Naive thymus-derived CD4-positive, alpha-beta T cell (primary cell): ENCODE results near the gene BCL2. TPM values are rescaled to one million over a fixed set of nuclear protein-coding genes. Genes with fewer than 3 reads are reported as not detected.
A peak's percentile ranks its signal among the peaks of the same experiment; 100 is the strongest.

Experiments
- ATAC-seq: fragments of 150-1000 bp; cut with Tn5 transposase; 2 replicates; pipeline ENCODE4 v1.10.0; 2021; ENCODE audit warnings: mild to moderate bottlenecking, moderate library complexity
- CTCF ChIA-PET: fragments of 350-600 bp; sonication (Branson Sonifier 250); formaldehyde crosslinking; loops from one replicate; lab custom pipeline; 2021; ENCODE audit warnings: antibody characterized with exemption; lab: Charles Lee
- POLR2A ChIA-PET: fragments of 350-600 bp; sonication (Branson Sonifier 250); formaldehyde crosslinking; loops from one replicate; lab custom pipeline; 2021; ENCODE audit warnings: antibody characterized with exemption, inconsistent platforms; lab: Charles Lee
- DNase-seq, 9 donors: peaks; one replicate each; pipeline versions ENCODE4 v3.0.0 to v3.0.0-alpha.2; 2020 to 2022; ENCODE audit warnings: mixed read lengths in 1 of 9
- H3K27ac ChIP-seq: one replicate; pipeline ENCODE4 v1.7.0; 2013; ENCODE audit warnings: mild to moderate bottlenecking, low read depth, low read length, moderate library complexity
- H3K27me3 ChIP-seq, 2 donors: one replicate each; pipeline ENCODE4 v1.7.0; 2013; ENCODE audit warnings: low read length in 2 of 2, mild to moderate bottlenecking in 2 of 2, moderate library complexity in 2 of 2; ENCODE audit not compliant: control insufficient read depth in 2 of 2, insufficient read depth in 2 of 2
- H3K36me3 ChIP-seq, 3 experiments: 1 replicate in 2 of 3; 2 replicates in 1 of 3; pipeline ENCODE4 v1.7.0; 2013; ENCODE audit warnings: low read length in 3 of 3, mild to moderate bottlenecking in 3 of 3, moderate library complexity in 1 of 3; ENCODE audit not compliant: insufficient read depth in 3 of 3, control insufficient read depth in 2 of 3
- H3K4me1 ChIP-seq, 2 donors: one replicate each; pipeline ENCODE4 v1.7.0; 2013; ENCODE audit warnings: low read length in 2 of 2, mild to moderate bottlenecking in 2 of 2, moderate library complexity in 1 of 2; ENCODE audit not compliant: control insufficient read depth in 2 of 2, insufficient read depth in 2 of 2
- H3K4me3 ChIP-seq: 2 replicates; pipeline ENCODE4 v1.7.0; 2013; ENCODE audit warnings: mild to moderate bottlenecking, low read length
- H3K9me3 ChIP-seq, 3 experiments: 1 replicate in 2 of 3; 2 replicates in 1 of 3; pipeline ENCODE4 v1.7.0; 2013; ENCODE audit warnings: low read length in 3 of 3; ENCODE audit not compliant: control insufficient read depth in 2 of 3
- H3K27ac Mint-ChIP-seq, 9 donors: one replicate each; pipeline ENCODE4 v1.8.0; 2020 to 2022; ENCODE audit warnings: mixed read lengths in 9 of 9, mild to moderate bottlenecking in 8 of 9, moderate library complexity in 5 of 9, inconsistent platforms in 2 of 9
- H3K27me3 Mint-ChIP-seq, 5 donors: one replicate each; pipeline ENCODE4 v1.8.0; 2021 to 2022; ENCODE audit warnings: mixed read lengths in 5 of 5, mild to moderate bottlenecking in 1 of 5
- H3K36me3 Mint-ChIP-seq, 5 donors: one replicate each; pipeline ENCODE4 v1.8.0; 2020 to 2022; ENCODE audit warnings: mixed read lengths in 5 of 5, mild to moderate bottlenecking in 3 of 5, inconsistent platforms in 1 of 5
- H3K4me1 Mint-ChIP-seq, 7 donors: one replicate each; pipeline ENCODE4 v1.8.0; 2020 to 2022; ENCODE audit warnings: mixed read lengths in 7 of 7, mild to moderate bottlenecking in 3 of 7, inconsistent platforms in 1 of 7
- H3K4me3 Mint-ChIP-seq, 10 donors: one replicate each; pipeline ENCODE4 v1.8.0; 2020 to 2022; ENCODE audit warnings: mild to moderate bottlenecking in 10 of 10, mixed read lengths in 10 of 10, moderate library complexity in 6 of 10, inconsistent platforms in 2 of 10
- H3K9me3 Mint-ChIP-seq, 11 donors: one replicate each; pipeline ENCODE4 v1.8.0; 2020 to 2022; ENCODE audit warnings: mixed read lengths in 11 of 11, mild to moderate bottlenecking in 4 of 11, inconsistent platforms in 1 of 11, moderate library complexity in 1 of 11
- intact Hi-C, 2 donors: fragments of 100-400 bp; cut with micrococcal nuclease; formaldehyde crosslinking; loops; one replicate each; pipeline ENCODE4 v1.15.1; 2023
- polyA plus RNA-seq, 2 donors: library from polyadenylated mRNA; unstranded; fragments of 300-500 nt; fragmentation: Illumina TruSeq; gene quantifications; one replicate each; pipeline ENCODE4 v1.2.3, GENCODE V29; 2021
- total RNA-seq, 6 experiments: library from RNA in 5 of 6; stranded (reverse) in 5 of 6; gene quantifications; 1 replicate in 5 of 6; 2 replicates in 1 of 6; pipeline ENCODE4 v1.2.3 and lab custom pipeline; 2021 to 2026

The BCL2 gene
- total and polyA plus RNA-seq, 7 experiments from 2014 or later: 32.7 to 154 (median 40.1) TPM

GRCh38 chr18:63161761-63162195 lies 157.8 kb downstream of the BCL2 start:
- peak overlapping the region; percentile 74 to 99 (median 86) for H3K4me3 Mint-ChIP-seq
- POLR2A ChIA-PET: interaction anchor here (0.6 to 5.2 kb wide), 25 partner anchors 10 to 261 kb away, joined by 3 to 39 read pairs (median 5); partner anchors contain the start of genes BCL2 and VPS4B
- H3K36me3 Mint-ChIP-seq: peaks cover 3 to 43% (median 5%) of the 10 kb centered on the region in 5 donors

GRCh38 chr18:63161032-63161760 lies 158.4 kb downstream of the BCL2 start:
- peak overlapping the region; percentile 74 to 99 (median 86) for H3K4me3 Mint-ChIP-seq
- peak overlapping the region; percentile 93 to 99 (median 95) for H3K27ac Mint-ChIP-seq
- H3K36me3 Mint-ChIP-seq: peaks cover 3 to 46% (median 5%) of the 10 kb centered on the region in 5 donors

More at GRCh38 chr18:63161761-63162195, 157.8 kb downstream of the BCL2 start:
- peaks cover 70 to 98% (median 94%) of the 10 kb centered on the region in 7 donors for H3K4me1 Mint-ChIP-seq
- CTCF ChIA-PET: interaction anchor here (0.8 to 2.7 kb wide), 8 partner anchors 10 to 162 kb away, joined by 3 to 7 read pairs (median 3); no protein-coding TSS in a partner anchor
- peaks cover 0 to 8% (median 0%) of the 10 kb centered on the region in 11 donors for H3K9me3 Mint-ChIP-seq
- ATAC-seq: peak; percentile 90
- intact Hi-C loops: loop anchor here (1.0 to 10.0 kb wide), 15 partner anchors 9 to 637 kb away; partner anchors contain the start of genes VPS4B (in 2 of the 2), BCL2 (in 1 of the 2), KDSR (in 1 of the 2) and ZCCHC2 (in 1 of the 2)
- peak overlapping the region; percentile 40 for H3K4me3 ChIP-seq
- H3K27me3 ChIP-seq: no peaks in the 10 kb centered on the region
- peaks cover 63 to 69% of the 10 kb centered on the region in 2 donors for H3K4me1 ChIP-seq
- no peaks in the 10 kb centered on the region for H3K27me3 Mint-ChIP-seq
- H3K9me3 ChIP-seq: no peaks in the 10 kb centered on the region
- DNase-seq: peak; percentile 39 to 94 (median 75)
- H3K36me3 ChIP-seq: no peaks in the 10 kb centered on the region
- H3K27ac Mint-ChIP-seq: peak overlapping the region; percentile 93 to 99 (median 95)
- H3K27ac ChIP-seq: peak overlapping the region; percentile 90

GRCh38 chr18:63160172-63160995 lies 159.2 kb downstream of the BCL2 start:
- POLR2A ChIA-PET: interaction anchor here (0.6 to 7.1 kb wide), 17 partner anchors 12 to 203 kb away, joined by 3 to 75 read pairs (median 7); partner anchors contain the start of gene BCL2
- Mint-ChIP-seq H3K4me3 (peak overlapping the region; percentile 74 to 99 (median 88)), H3K9me3 (peaks cover 0 to 8% (median 0%) of the 10 kb centered on the region in 11 donors), H3K27ac (peak overlapping the region; percentile 93 to 99 (median 95)), H3K36me3 (peaks cover 2 to 41% (median 5%) of the 10 kb centered on the region in 5 donors), H3K27me3 (no peaks in the 10 kb centered on the region), H3K4me1 (peaks cover 76 to 98% (median 96%) of the 10 kb centered on the region in 7 donors)
- Histone ChIP-seq H3K27me3 (no peaks in the 10 kb centered on the region), H3K4me3 (peak overlapping the region; percentile 40), H3K36me3 (no peaks in the 10 kb centered on the region), H3K4me1 (peaks cover 76 to 80% of the 10 kb centered on the region in 2 donors), H3K27ac (peak overlapping the region; percentile 90), H3K9me3 (no peaks in the 10 kb centered on the region)
- intact Hi-C loops: loop anchor here (2.0 to 10.0 kb wide), 5 partner anchors 36 to 636 kb away; partner anchors contain the start of genes KDSR (in 1 of the 2) and ZCCHC2 (in 1 of the 2)
- CTCF ChIA-PET: interaction anchor here (0.6 kb wide), 1 partner anchor 47 kb away, joined by 3 read pairs; no protein-coding TSS in a partner anchor
- ATAC-seq (no peak), DNase-seq (no peak)

More at GRCh38 chr18:63161032-63161760, 158.4 kb downstream of the BCL2 start:
- DNase-seq: peak in 8 of 9 donors; percentile 31 to 78 (median 41)
- Mint-ChIP-seq H3K27me3 (no peaks in the 10 kb centered on the region), H3K4me1 (peaks cover 75 to 98% (median 96%) of the 10 kb centered on the region in 7 donors), H3K9me3 (peaks cover 0 to 8% (median 0%) of the 10 kb centered on the region in 11 donors)
- ChIA-PET CTCF (interaction anchor here (0.6 to 2.7 kb wide), 8 partner anchors 11 to 156 kb away, joined by 3 to 7 read pairs (median 3); no protein-coding TSS in a partner anchor), POLR2A (interaction anchor here (0.6 to 5.2 kb wide), 27 partner anchors 11 to 261 kb away, joined by 3 to 39 read pairs (median 5); partner anchors contain the start of genes BCL2 and VPS4B)
- H3K9me3 ChIP-seq: no peaks in the 10 kb centered on the region
- peak; percentile 56 for ATAC-seq
- peaks cover 68 to 72% of the 10 kb centered on the region in 2 donors for H3K4me1 ChIP-seq
- no peaks in the 10 kb centered on the region for H3K36me3 ChIP-seq
- intact Hi-C loops: loop anchor here (1.0 to 10.0 kb wide), 11 partner anchors 36 to 636 kb away; partner anchors contain the start of genes VPS4B (in 2 of the 2), BCL2 (in 1 of the 2), KDSR (in 1 of the 2) and ZCCHC2 (in 1 of the 2)
- H3K27ac ChIP-seq: peak overlapping the region; percentile 90
- H3K27me3 ChIP-seq: no peaks in the 10 kb centered on the region
- peak overlapping the region; percentile 40 for H3K4me3 ChIP-seq

- H3K4me1 ChIP-seq: peaks cover 82 to 87% of the 10 kb centered on the region in 2 donors
- CTCF ChIA-PET: interaction anchor here (1.5 kb wide), 1 partner anchor 45 kb away, joined by 3 read pairs; no protein-coding TSS in a partner anchor
- DNase-seq (peak in 1 of 9 donors; percentile 54), ATAC-seq (no peak)
- H3K27me3 Mint-ChIP-seq: no peaks in the 10 kb centered on the region
- H3K27ac ChIP-seq: peak overlapping the region; percentile 90
- POLR2A ChIA-PET: interaction anchor here (1.0 to 7.1 kb wide), 2 partner anchors 148 to 159 kb away, joined by 3 to 75 read pairs; partner anchors contain the start of gene BCL2
- no peaks in the 10 kb centered on the region for H3K9me3 ChIP-seq
- H3K36me3 Mint-ChIP-seq: peaks cover 0 to 38% (median 5%) of the 10 kb centered on the region in 5 donors
- H3K27ac Mint-ChIP-seq: peak overlapping the region; percentile 93 to 99 (median 95)
- no peaks in the 10 kb centered on the region for H3K36me3 ChIP-seq
- H3K4me3 ChIP-seq: peak overlapping the region; percentile 40
- no peaks in the 10 kb centered on the region for H3K27me3 ChIP-seq
- H3K4me3 Mint-ChIP-seq: peak overlapping the region; percentile 74 to 99 (median 88)
- intact Hi-C loops: loop anchor here in 1 of 2 donors (5.0 kb wide), 1 partner anchor 143 kb away; no protein-coding TSS in a partner anchor
- peaks cover 0 to 8% (median 0%) of the 10 kb centered on the region in 11 donors for H3K9me3 Mint-ChIP-seq
- peaks cover 81 to 100% (median 100%) of the 10 kb centered on the region in 7 donors for H3K4me1 Mint-ChIP-seq
These were observed 160.0 kb downstream of the BCL2 start for GRCh38 chr18:63159590-63159989.

GRCh38 chr18:63158676-63159291 lies 160.8 kb downstream of the BCL2 start:
- POLR2A ChIA-PET: interaction anchor here (0.6 to 7.1 kb wide), 21 partner anchors 21 to 164 kb away, joined by 3 to 75 read pairs (median 6); partner anchors contain the start of gene BCL2
- Mint-ChIP-seq H3K4me1 (peaks cover 82 to 100% (median 100%) of the 10 kb centered on the region in 7 donors), H3K27ac (peak overlapping the region; percentile 93 to 99 (median 95)), H3K36me3 (peaks cover 0 to 41% (median 0%) of the 10 kb centered on the region in 5 donors), H3K4me3 (peak overlapping the region; percentile 78 to 99 (median 88)), H3K27me3 (no peaks in the 10 kb centered on the region), H3K9me3 (peaks cover 0 to 3% (median 0%) of the 10 kb centered on the region in 11 donors)
- intact Hi-C loops: loop anchor here in 1 of 2 donors (5.0 kb wide), 1 partner anchor 144 kb away; no protein-coding TSS in a partner anchor
- no peaks in the 10 kb centered on the region for H3K27me3 ChIP-seq
- peak overlapping the region; percentile 56 for H3K4me3 ChIP-seq
- peak in 1 of 9 donors; percentile 47 for DNase-seq
- H3K4me1 ChIP-seq: peaks cover 90 to 91% of the 10 kb centered on the region in 2 donors
- no peaks in the 10 kb centered on the region for H3K9me3 ChIP-seq
- ATAC-seq: no peak
- H3K27ac ChIP-seq: peak overlapping the region; percentile 90
- CTCF ChIA-PET: interaction anchor here (0.7 to 5.7 kb wide), 4 partner anchors 39 to 159 kb away, joined by 3 to 51 read pairs (median 4); partner anchors contain the start of gene BCL2
- no peaks in the 10 kb centered on the region for H3K36me3 ChIP-seq
